AG08396 (cell line): Measurements from ENCODE around the gene C12orf54.
"Not testable (repeated sequence)": the region's sequence is repeated elsewhere in the genome, so short reads cannot be mapped to it uniquely, and the experiment has no call there.

Source experiments
- DNase-seq: peaks from one replicate; pipeline ENCODE4 v3.0.0; 2012; ENCODE audit warnings: low spot score, mixed read lengths

Gene C12orf54

DNA sequence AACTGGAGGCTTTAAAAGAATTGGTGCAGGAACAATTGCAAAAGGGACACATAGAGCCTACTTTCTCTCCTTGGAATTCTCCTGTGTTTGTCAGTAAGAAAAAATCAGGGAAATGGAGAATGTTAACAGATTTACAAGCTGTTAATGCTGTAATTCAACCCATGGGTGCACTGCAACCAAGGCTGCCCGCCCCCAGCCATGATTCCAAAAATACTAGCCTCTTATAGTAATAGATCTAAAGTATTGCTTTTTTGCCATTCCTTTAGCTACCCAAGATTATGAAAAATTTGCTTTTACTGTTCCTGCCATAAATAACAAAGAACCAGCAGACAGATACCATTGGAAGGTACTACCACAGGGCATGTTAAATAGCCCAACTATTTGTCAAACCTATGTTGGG lies 27.8 kb downstream of the C12orf54 start:
- no peak for DNase-seq

DNA sequence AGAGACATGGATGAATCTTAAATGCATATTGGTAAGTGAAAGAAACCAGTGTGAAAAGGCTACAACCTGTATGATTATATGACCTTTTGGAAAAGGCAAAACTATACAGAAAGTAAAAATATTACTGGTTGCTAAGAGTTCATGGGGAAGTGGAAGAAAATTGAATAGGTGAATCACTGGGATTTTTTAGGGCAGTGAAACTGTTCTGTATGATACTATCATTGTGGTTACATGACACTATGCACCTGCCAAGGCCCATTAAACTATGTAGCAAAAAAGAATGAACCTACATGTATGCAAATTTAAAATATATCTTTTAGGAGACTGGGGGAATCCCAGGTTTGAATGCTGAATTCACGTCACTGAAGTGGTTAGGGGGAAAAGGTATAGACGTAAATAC lies 30.6 kb downstream of the C12orf54 start:
- no peak for DNase-seq

DNA sequence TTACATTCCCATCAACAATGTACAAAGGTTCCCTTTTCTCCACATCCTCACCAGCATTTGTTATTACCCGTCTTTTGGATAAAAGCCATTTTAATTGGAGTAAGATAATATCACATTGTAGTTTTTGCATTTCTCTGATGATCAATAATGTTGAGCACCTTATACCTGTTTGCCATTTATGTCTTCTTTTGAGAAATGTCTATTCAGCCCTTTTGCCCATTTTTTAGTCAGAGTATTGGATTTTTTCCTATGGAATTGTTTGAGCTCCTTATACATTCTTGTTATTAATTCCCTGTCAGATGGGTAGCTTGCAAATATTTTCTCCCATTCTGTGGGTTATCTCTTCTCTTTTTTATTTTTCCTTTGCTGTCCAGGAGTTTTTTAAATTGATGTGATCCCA lies 32.4 kb downstream of the C12orf54 start:
- no peak for DNase-seq

DNA sequence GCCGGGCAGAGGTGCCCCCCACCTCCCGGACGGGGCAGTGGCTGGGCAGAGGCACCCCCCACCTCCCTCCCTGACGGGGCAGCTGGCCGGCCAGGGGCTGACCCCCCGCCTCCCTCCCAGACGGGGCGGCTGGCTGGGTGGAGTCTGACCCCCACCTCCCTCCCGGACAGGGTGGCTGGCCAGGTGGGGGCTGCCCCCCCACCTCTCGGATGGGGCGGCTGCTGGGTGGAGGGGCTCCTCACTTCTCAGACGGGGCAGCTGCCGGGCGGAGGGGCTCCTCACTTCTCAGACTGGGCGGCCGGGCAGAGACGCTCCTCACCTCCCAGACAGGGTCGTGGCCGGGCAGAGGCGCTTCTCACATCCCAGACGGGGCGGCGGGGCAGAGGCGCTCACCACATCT lies 38.1 kb downstream of the C12orf54 start:
- not testable (repeated sequence) for DNase-seq

DNA sequence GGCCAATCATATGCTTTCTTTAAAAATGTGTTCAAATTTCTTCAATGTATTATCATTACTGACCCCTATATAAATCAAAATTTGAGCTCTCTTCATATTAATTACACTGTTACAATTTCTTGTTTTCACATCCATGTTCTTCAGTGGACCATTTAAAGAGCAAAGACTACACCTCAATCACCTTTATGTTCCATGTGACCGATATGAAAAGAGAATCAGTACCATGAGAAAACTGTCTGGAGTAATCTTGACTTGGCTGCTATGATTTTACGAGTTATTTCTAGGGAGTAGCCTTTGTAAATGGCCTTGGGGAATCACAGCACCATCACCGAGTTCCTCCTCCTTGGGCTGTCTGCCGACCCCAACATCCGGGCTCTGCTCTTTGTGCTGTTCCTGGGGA lies 43.0 kb downstream of the C12orf54 start, which contains the start of gene OR8S1:
OR8S1 (plus strand) TSS at position 301 of the 400 bp plus-strand sequence; CDS start at position 301, 0 bp downstream.
- no peak for DNase-seq

DNA sequence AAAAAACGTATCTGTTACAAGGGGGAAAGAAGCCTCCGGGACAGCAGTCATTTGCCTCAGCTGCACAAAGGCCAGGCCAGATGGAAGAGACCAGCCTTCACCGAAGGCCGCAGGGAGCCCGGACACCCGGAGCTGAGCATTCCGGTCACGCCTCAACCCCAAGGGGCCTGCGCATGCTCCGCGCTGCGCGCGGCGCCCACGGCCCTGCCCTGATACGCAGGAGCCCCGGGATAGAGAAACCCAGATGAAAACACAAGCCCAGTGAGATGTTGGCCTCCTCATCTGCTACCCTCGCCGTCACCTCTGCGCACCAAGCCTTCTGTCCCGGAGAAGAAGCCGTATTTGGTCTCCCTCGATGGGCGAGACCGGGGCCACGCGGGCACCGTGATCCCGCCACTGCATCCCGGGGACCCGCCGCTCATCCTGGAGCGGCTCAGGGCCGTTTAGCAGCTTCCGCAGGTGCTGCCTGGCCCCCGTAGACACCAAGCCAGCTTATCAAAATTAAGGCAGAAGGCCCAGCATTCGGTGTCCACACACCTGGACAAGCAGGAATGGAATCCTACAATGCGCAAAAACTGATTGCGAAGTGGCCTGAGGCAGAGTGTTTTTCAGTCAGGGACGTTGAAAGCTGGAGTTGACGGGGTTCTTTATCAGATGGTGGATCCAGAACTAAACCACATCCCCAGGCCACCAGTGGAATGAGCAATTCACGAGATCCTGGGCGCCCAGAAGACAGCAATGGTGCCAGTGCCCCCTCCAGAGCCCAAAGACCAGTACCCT lies 45.8 kb downstream of the C12orf54 start:
- DNase-seq, result no peak

DNA sequence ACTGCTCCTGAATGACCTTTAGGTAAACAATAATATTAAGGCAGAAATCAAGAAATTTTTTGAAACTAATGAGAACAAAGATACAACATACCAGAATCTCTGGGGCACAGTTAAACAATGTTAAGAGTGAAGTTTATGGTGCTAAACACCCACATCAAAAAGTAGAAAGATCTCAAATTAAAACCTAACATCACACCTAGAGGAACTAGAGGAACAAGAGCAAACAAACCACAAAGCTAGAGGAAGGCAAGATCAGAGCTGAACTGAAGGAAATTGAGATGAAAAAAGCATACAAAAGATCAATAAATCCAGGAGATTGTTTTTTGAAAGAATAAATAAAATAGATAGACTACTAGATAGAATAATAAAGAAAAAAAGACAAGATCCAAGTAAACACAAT lies 50.3 kb downstream of the C12orf54 start:
- no peak for DNase-seq

DNA sequence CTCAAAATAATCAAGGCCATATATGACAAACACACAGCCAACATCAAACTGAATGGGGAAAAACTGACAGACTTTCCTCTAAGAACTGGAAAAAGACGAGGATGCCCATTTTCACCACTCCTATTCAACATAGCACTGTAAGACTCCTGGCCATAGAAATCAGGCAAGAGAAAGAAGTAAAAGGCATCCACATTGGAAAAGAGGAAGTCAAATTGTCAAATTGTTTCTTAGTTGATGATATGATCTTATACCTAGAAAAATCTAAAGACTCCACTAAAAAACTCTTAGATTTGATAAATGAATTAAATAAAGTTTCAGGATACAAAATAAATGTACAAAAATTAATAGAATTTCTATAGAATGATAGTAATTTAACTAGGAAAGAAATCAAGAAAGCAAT lies 54.3 kb downstream of the C12orf54 start:
- DNase-seq, result no peak

DNA sequence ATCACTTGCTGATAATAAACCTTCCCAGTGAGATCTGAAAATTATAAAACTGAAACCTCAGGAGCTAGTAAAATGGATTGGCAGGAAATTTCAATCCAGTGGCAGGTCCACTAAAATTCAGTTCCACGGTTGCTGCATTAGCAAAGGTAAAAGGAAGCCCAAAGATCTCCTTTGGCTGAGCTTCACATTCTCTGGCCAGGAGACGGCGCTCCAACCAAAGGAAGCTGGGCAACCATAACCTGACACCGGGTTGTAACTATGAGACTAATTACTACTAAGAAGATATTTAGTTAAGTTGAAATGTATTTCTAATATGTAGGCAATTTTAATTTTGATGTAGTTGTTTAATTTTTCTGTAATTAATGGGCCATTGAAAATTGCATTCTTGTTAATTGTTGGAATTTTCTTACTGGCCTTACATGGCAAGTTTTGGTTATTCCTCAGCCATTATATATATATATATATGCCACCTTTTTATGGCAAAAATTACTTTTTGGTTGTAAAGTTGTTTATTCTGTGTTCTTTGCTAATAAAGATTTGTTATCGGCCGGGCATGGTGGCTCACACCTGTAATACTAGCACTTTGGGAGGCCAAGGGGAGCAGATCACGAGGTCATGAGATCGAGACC lies 60.1 kb downstream of the C12orf54 start:
- DNase-seq, result peak; percentile 50

DNA sequence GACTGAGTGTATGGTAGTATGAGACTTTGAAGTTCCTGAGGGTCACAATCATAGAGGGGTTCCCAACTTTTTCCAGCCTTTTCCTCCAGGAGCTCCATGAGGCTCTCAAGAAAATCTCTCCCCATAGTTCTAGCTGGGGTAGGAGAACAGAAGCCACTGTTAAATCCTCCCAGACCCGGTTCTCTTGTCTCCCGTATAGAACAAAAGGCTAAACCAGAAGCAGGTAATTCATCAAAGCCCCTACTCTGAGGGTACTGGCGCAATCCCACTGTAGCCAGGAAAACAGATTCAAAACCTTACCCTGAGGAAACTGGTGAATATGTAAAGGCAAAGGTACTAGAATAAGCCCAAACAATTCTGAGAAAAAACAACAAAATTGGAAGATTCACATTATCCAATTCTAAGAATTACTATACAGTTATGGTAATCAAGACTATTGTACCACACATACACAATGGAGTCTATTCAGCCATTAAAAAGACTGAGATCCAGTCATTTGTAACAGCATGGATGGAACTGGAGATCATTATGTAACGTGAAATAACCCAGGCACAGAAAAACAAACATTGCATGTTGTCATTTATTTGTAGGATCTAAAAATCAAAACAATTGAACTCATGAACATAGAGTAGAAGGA lies 63.7 kb downstream of the C12orf54 start:
- DNase-seq, result no peak
